Tibial nerve (tissue), 3 donors: ENCODE data around the gene PPP1R3F.
"Not testable (repeated sequence)": the region's sequence is repeated elsewhere in the genome, so short reads cannot be mapped to it uniquely, and the experiment has no call there.

ENCODE experiments used
- POLR2A ChIP-seq, 2 donors: fragments of 450-650 bp; IDR thresholded peaks; one replicate each; pipeline ENCODE4 v1.6.1; 2017; ENCODE audit warnings: antibody characterized with exemption in 2 of 2, mild to moderate bottlenecking in 2 of 2, moderate library complexity in 2 of 2
- TF ChIP-seq, protein P1 (sequence below), 5 experiments: fragments of 200-600 bp in 3 of 5; fragments of 450-650 bp in 2 of 5; sonication (generic) in 3 of 5; IDR thresholded peaks; one replicate each; pipeline ENCODE4 v1.5.1; 2016 to 2019; ENCODE audit warnings: antibody characterized with exemption in 5 of 5, mild to moderate bottlenecking in 3 of 5, moderate library complexity in 2 of 5

DNA sequence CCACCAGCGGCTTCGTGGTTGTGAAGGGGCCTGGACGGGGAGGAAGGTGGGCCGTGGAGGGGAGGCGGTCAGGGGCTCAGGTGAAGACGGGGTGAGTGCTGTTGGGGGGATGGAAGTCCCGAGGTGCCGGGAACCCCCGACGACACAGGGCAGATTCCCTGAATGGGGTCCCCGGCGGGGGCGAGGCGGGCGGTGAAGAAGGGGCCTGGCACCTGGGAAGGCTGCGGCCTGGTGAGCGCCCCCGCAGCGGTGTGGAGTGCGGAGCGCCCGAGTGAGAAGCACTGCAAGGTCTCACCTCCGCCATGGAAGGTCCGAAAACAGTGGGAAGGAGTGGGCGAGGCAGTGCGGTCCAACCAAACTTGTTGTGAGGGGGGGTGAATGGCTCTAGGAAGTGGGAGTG lies 62.2 kb downstream of the PPP1R3F start:
- not testable (repeated sequence) for TF ChIP-seq POLR2A (IDR thresholded peaks at IDR 0.05)
- TF ChIP-seq, protein P1, sequence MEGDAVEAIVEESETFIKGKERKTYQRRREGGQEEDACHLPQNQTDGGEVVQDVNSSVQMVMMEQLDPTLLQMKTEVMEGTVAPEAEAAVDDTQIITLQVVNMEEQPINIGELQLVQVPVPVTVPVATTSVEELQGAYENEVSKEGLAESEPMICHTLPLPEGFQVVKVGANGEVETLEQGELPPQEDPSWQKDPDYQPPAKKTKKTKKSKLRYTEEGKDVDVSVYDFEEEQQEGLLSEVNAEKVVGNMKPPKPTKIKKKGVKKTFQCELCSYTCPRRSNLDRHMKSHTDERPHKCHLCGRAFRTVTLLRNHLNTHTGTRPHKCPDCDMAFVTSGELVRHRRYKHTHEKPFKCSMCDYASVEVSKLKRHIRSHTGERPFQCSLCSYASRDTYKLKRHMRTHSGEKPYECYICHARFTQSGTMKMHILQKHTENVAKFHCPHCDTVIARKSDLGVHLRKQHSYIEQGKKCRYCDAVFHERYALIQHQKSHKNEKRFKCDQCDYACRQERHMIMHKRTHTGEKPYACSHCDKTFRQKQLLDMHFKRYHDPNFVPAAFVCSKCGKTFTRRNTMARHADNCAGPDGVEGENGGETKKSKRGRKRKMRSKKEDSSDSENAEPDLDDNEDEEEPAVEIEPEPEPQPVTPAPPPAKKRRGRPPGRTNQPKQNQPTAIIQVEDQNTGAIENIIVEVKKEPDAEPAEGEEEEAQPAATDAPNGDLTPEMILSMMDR (IDR thresholded peaks at IDR 0.05): not testable (repeated sequence)
